ENCODE data around the gene DMTF1. TPM values are rescaled to one million over a fixed set of nuclear protein-coding genes. Genes with fewer than 3 reads are reported as not detected.

DMTF1 gene
- total and polyA plus RNA-seq, 10 donors = 23.2 to 190 (median 119) TPM

GRCh38 chr7:87170828-87171227 lies 18.6 kb downstream of the DMTF1 start:
- Histone ChIP-seq H3K27ac (no peak overlapping the region), H3K27me3 (replicated peaks in 1 of 7) (no peaks in the 10 kb centered on the region), H3K4me1 (no peaks in the 10 kb centered on the region), H3K4me3 (no peak overlapping the region), H3K9me3 (no peaks in the 10 kb centered on the region), H3K36me3 (peaks cover 0 to 100% (median 91%) of the 10 kb centered on the region in 6 donors)
- intact Hi-C loops (cut with DNase I; ENCODE audit: low total_unique reads) = no loop called here
- no peak for DNase-seq
- TF ChIP-seq, protein P1, sequence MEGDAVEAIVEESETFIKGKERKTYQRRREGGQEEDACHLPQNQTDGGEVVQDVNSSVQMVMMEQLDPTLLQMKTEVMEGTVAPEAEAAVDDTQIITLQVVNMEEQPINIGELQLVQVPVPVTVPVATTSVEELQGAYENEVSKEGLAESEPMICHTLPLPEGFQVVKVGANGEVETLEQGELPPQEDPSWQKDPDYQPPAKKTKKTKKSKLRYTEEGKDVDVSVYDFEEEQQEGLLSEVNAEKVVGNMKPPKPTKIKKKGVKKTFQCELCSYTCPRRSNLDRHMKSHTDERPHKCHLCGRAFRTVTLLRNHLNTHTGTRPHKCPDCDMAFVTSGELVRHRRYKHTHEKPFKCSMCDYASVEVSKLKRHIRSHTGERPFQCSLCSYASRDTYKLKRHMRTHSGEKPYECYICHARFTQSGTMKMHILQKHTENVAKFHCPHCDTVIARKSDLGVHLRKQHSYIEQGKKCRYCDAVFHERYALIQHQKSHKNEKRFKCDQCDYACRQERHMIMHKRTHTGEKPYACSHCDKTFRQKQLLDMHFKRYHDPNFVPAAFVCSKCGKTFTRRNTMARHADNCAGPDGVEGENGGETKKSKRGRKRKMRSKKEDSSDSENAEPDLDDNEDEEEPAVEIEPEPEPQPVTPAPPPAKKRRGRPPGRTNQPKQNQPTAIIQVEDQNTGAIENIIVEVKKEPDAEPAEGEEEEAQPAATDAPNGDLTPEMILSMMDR (IDR thresholded peaks at IDR 0.05 in 8 of 11, conservative IDR thresholded peaks at IDR 0.05 in 3 of 11) = no peak
- TF ChIP-seq POLR2A (IDR thresholded peaks at IDR 0.05) = no peak
- no peak for TF ChIP-seq POLR2AphosphoS5 (IDR thresholded peaks at IDR 0.05)
- WGBS, 5 donors = 85 to 95% (median 89%) methylated on average over 3 of the region's 3 CpGs

- TF ChIP-seq POLR2A (IDR thresholded peaks at IDR 0.05) (no peak), POLR2AphosphoS5 (IDR thresholded peaks at IDR 0.05) (no peak)
- TF ChIP-seq, protein P1 (IDR thresholded peaks at IDR 0.05 in 8 of 11, conservative IDR thresholded peaks at IDR 0.05 in 3 of 11) = no peak
- Histone ChIP-seq H3K27me3 (replicated peaks in 1 of 7) (no peaks in the 10 kb centered on the region), H3K9me3 (no peaks in the 10 kb centered on the region), H3K36me3 (peaks cover 0 to 100% (median 89%) of the 10 kb centered on the region in 6 donors), H3K4me1 (peaks cover 0 to 2% (median 0%) of the 10 kb centered on the region in 6 donors), H3K27ac (no peak overlapping the region), H3K4me3 (no peak overlapping the region)
- intact Hi-C loops (cut with DNase I; ENCODE audit: low total_unique reads) = no loop called here
- no peak for DNase-seq
Measured at GRCh38 chr7:87171282-87171934, 19.2 kb downstream of the DMTF1 start.

DNA sequence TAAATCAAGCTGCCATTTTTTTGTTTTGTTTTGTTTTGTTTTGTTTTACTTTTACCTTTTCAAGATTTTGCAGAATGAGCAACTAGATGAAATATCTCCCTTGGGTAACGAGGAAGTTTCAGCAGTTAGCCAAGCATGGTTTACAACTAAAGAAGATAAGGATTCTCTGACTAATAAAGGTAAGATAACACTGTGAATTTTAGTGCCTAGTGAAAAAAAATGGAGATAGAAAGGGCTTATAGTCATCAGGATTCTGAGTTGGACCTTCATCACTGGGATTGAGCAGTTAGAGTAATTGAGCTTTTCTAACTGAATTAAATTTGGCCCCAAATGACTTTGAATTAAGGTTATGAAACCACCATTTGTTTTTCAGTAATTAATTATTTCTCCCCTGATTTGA lies 21.2 kb downstream of the DMTF1 start:
- Histone ChIP-seq H3K4me3 (no peak overlapping the region), H3K36me3 (peaks cover 0 to 100% (median 81%) of the 10 kb centered on the region in 6 donors), H3K27ac (no peak overlapping the region), H3K27me3 (replicated peaks in 1 of 7) (no peaks in the 10 kb centered on the region), H3K4me1 (peaks cover 0 to 16% (median 0%) of the 10 kb centered on the region in 6 donors), H3K9me3 (no peaks in the 10 kb centered on the region)
- TF ChIP-seq POLR2AphosphoS5 (IDR thresholded peaks at IDR 0.05) (no peak), POLR2A (IDR thresholded peaks at IDR 0.05) (no peak)
- TF ChIP-seq, protein P1 (IDR thresholded peaks at IDR 0.05 in 8 of 11, conservative IDR thresholded peaks at IDR 0.05 in 3 of 11) = no peak
- intact Hi-C loops (cut with DNase I; ENCODE audit: low total_unique reads) = no loop called here
- WGBS, 5 donors = 87 to 98% (median 94%) methylated on average over 1 of the region's 1 CpG
- DNase-seq = no peak

GRCh38 chr7:87178320-87178719 lies 26.1 kb downstream of the DMTF1 start:
- intact Hi-C loops (cut with DNase I; ENCODE audit: low total_unique reads) = no loop called here
- no peaks in the 10 kb centered on the region for H3K9me3 ChIP-seq

More at GRCh38 chr7:87178320-87178719, 26.1 kb downstream of the DMTF1 start:
- DNase-seq = no peak
- WGBS, 5 donors = 92 to 96% (median 94%) methylated on average over 4 of the region's 4 CpGs
- peaks cover 0 to 100% (median 70%) of the 10 kb centered on the region in 6 donors for H3K36me3 ChIP-seq
- no peaks in the 10 kb centered on the region for H3K27me3 ChIP-seq (replicated peaks in 1 of 7)
- TF ChIP-seq POLR2A (IDR thresholded peaks at IDR 0.05) (no peak), POLR2AphosphoS5 (IDR thresholded peaks at IDR 0.05) (no peak)
- TF ChIP-seq, protein P1 (IDR thresholded peaks at IDR 0.05 in 8 of 11, conservative IDR thresholded peaks at IDR 0.05 in 3 of 11) = no peak
- H3K4me1 ChIP-seq = peaks cover 0 to 21% (median 0%) of the 10 kb centered on the region in 6 donors
- H3K27ac ChIP-seq = no peak overlapping the region
- no peak overlapping the region for H3K4me3 ChIP-seq
